ENCODE measurements around the gene LRRC7.

GRCh38 chr1:70033936-70034335 lies 466.2 kb downstream of the LRRC7 start:
- TF ChIP-seq CREB1 (IDR thresholded peaks at IDR 0.05; ENCODE audit: low read depth) (no peak), RAD21 (IDR thresholded peaks at IDR 0.05; ENCODE audit: low read depth) (no peak), REST (IDR thresholded peaks at IDR 0.05; ENCODE audit: low read depth) (no peak), USF1 (IDR thresholded peaks at IDR 0.05) (no peak), EGR1 (IDR thresholded peaks at IDR 0.05) (no peak), CEBPB (IDR thresholded peaks at IDR 0.05) (no peak), TEAD4 (IDR thresholded peaks at IDR 0.05) (no peak), EP300 (IDR thresholded peaks at IDR 0.05; ENCODE audit: borderline replicate concordance) (no peak), NFIC (IDR thresholded peaks at IDR 0.05) (no peak)
